ENCODE data around the gene PILRB.

PILRB gene

GRCh38 chr7:100393233-100393905, 35.5 kb downstream of the PILRB start:
- Histone ChIP-seq H3K4me2 (peak overlapping the region; percentile 59), H3K9me3 (no peaks in the 10 kb centered on the region), H3K4me1 (peaks cover 62% of the 10 kb centered on the region), H3K4me3 (no peak overlapping the region), H4K20me1 (no peaks in the 10 kb centered on the region), H3K36me3 (no peaks in the 10 kb centered on the region), H3K27me3 (no peaks in the 10 kb centered on the region), H3K9ac (no peak overlapping the region), H3K27ac (no peak overlapping the region)
- no peak for TF ChIP-seq Cebpa-rat (IDR thresholded peaks at IDR 0.05)

- no peak for TF ChIP-seq Cebpa-rat (IDR thresholded peaks at IDR 0.05)
- no peak overlapping the region for H3K4me3 ChIP-seq
- H3K36me3 ChIP-seq: no peaks in the 10 kb centered on the region
- H3K4me2 ChIP-seq: peak overlapping the region; percentile 59
- no peaks in the 10 kb centered on the region for H4K20me1 ChIP-seq
- H3K4me1 ChIP-seq: peaks cover 64% of the 10 kb centered on the region
- H3K27ac ChIP-seq: no peak overlapping the region
- no peak overlapping the region for H3K9ac ChIP-seq
- H3K27me3 ChIP-seq: no peaks in the 10 kb centered on the region
- H3K9me3 ChIP-seq: no peaks in the 10 kb centered on the region
Measured at GRCh38 chr7:100394077-100394476, 36.2 kb downstream of the PILRB start.

- H3K4me1 ChIP-seq: peaks cover 53% of the 10 kb centered on the region
- H3K27me3 ChIP-seq: no peaks in the 10 kb centered on the region
- peak overlapping the region; percentile 71 for H3K4me2 ChIP-seq
- no peaks in the 10 kb centered on the region for H3K9me3 ChIP-seq
- no peak overlapping the region for H3K9ac ChIP-seq
- H3K36me3 ChIP-seq: no peaks in the 10 kb centered on the region
- H3K4me3 ChIP-seq: no peak overlapping the region
- peak; percentile 83; the same call in 1 of the 2 replicates for TF ChIP-seq Cebpa-rat (IDR thresholded peaks at IDR 0.05)
- H4K20me1 ChIP-seq: no peaks in the 10 kb centered on the region
- H3K27ac ChIP-seq: no peak overlapping the region
Measured at GRCh38 chr7:100396421-100396982, 38.6 kb downstream of the PILRB start.

- H3K27me3 ChIP-seq: no peaks in the 10 kb centered on the region
- H3K4me2 ChIP-seq: peak overlapping the region; percentile 71
- TF ChIP-seq Cebpa-rat (IDR thresholded peaks at IDR 0.05): no peak
- no peaks in the 10 kb centered on the region for H3K36me3 ChIP-seq
- peaks cover 44% of the 10 kb centered on the region for H3K4me1 ChIP-seq
- H4K20me1 ChIP-seq: no peaks in the 10 kb centered on the region
- H3K4me3 ChIP-seq: no peak overlapping the region
- no peak overlapping the region for H3K9ac ChIP-seq
- H3K9me3 ChIP-seq: no peaks in the 10 kb centered on the region
- H3K27ac ChIP-seq: no peak overlapping the region
Measured at GRCh38 chr7:100397315-100398081, 39.6 kb downstream of the PILRB start.

- no peak overlapping the region for H3K4me3 ChIP-seq
- no peaks in the 10 kb centered on the region for H3K36me3 ChIP-seq
- no peak for TF ChIP-seq Cebpa-rat (IDR thresholded peaks at IDR 0.05)
- H3K4me2 ChIP-seq: peak overlapping the region; percentile 71; the same call in 1 of the 2 replicates
- H3K4me1 ChIP-seq: peaks cover 36% of the 10 kb centered on the region
- H3K27me3 ChIP-seq: no peaks in the 10 kb centered on the region
- no peaks in the 10 kb centered on the region for H3K9me3 ChIP-seq
- no peak overlapping the region for H3K27ac ChIP-seq
- H4K20me1 ChIP-seq: no peaks in the 10 kb centered on the region
- H3K9ac ChIP-seq: no peak overlapping the region
Measured at GRCh38 chr7:100398239-100398638, 40.3 kb downstream of the PILRB start.

GRCh38 chr7:100400041-100400440, 42.1 kb downstream of the PILRB start:
- peaks cover 25% of the 10 kb centered on the region for H3K4me1 ChIP-seq
- H3K4me2 ChIP-seq: no peak overlapping the region
- H4K20me1 ChIP-seq: no peaks in the 10 kb centered on the region
- no peaks in the 10 kb centered on the region for H3K27me3 ChIP-seq
- H3K36me3 ChIP-seq: no peaks in the 10 kb centered on the region
- no peak overlapping the region for H3K4me3 ChIP-seq
- no peak for TF ChIP-seq Cebpa-rat (IDR thresholded peaks at IDR 0.05)
- H3K27ac ChIP-seq: no peak overlapping the region
- no peaks in the 10 kb centered on the region for H3K9me3 ChIP-seq
- H3K9ac ChIP-seq: no peak overlapping the region

GRCh38 chr7:100400656-100401055, 42.7 kb downstream of the PILRB start:
- no peak overlapping the region for H3K4me2 ChIP-seq
- no peaks in the 10 kb centered on the region for H3K36me3 ChIP-seq
- H3K4me3 ChIP-seq: no peak overlapping the region
- H3K27me3 ChIP-seq: no peaks in the 10 kb centered on the region
- H3K27ac ChIP-seq: no peak overlapping the region
- TF ChIP-seq Cebpa-rat (IDR thresholded peaks at IDR 0.05): no peak
- H3K4me1 ChIP-seq: peaks cover 25% of the 10 kb centered on the region
- no peak overlapping the region for H3K9ac ChIP-seq
- no peaks in the 10 kb centered on the region for H3K9me3 ChIP-seq
- no peaks in the 10 kb centered on the region for H4K20me1 ChIP-seq

GRCh38 chr7:100401811-100402210, 43.9 kb downstream of the PILRB start:
- Histone ChIP-seq H3K9ac (peak overlapping the region; percentile 27; the same call in 1 of the 2 replicates), H3K27ac (no peak overlapping the region), H3K4me3 (no peak overlapping the region), H3K4me2 (no peak overlapping the region), H3K4me1 (peaks cover 17% of the 10 kb centered on the region), H4K20me1 (no peaks in the 10 kb centered on the region), H3K9me3 (no peaks in the 10 kb centered on the region), H3K36me3 (no peaks in the 10 kb centered on the region), H3K27me3 (no peaks in the 10 kb centered on the region)
- TF ChIP-seq Cebpa-rat (IDR thresholded peaks at IDR 0.05): no peak

- H3K4me2 ChIP-seq: no peak overlapping the region
- H3K4me1 ChIP-seq: peaks cover 17% of the 10 kb centered on the region
- H3K27ac ChIP-seq: no peak overlapping the region
- no peak overlapping the region for H3K4me3 ChIP-seq
- no peaks in the 10 kb centered on the region for H3K9me3 ChIP-seq
- TF ChIP-seq Cebpa-rat (IDR thresholded peaks at IDR 0.05): no peak
- H3K27me3 ChIP-seq: no peaks in the 10 kb centered on the region
- H4K20me1 ChIP-seq: no peaks in the 10 kb centered on the region
- no peak overlapping the region for H3K9ac ChIP-seq
- no peaks in the 10 kb centered on the region for H3K36me3 ChIP-seq
Measured at GRCh38 chr7:100402241-100402640, 44.3 kb downstream of the PILRB start.

- Histone ChIP-seq H3K4me2 (peak overlapping the region; percentile 52), H3K9ac (no peak overlapping the region), H3K36me3 (no peaks in the 10 kb centered on the region), H3K4me3 (no peak overlapping the region), H3K27ac (no peak overlapping the region), H3K27me3 (no peaks in the 10 kb centered on the region), H4K20me1 (no peaks in the 10 kb centered on the region), H3K4me1 (peaks cover 23% of the 10 kb centered on the region), H3K9me3 (no peaks in the 10 kb centered on the region)
- no peak for TF ChIP-seq Cebpa-rat (IDR thresholded peaks at IDR 0.05)
Measured at GRCh38 chr7:100406767-100407166, 48.9 kb downstream of the PILRB start.

Data from BLaER1 (cell line).